Pancreas (tissue), 10 donors: ENCODE data around the gene PRR5L. TPM values are rescaled to one million over a fixed set of nuclear protein-coding genes. Genes with fewer than 3 reads are reported as not detected.

Source experiments
- ATAC-seq, 4 donors: fragments of 200-7000 bp; cut with Tn5 transposase; one replicate each; pipeline versions ENCODE4 v1.8.0 to v1.9.1; 2020; ENCODE audit warnings: mild to moderate bottlenecking in 4 of 4, moderate library complexity in 4 of 4
- DNase-seq, 6 donors: peaks; one replicate each; pipeline ENCODE4 v3.0.0-alpha.2; 2020
- FAIRE-seq: peaks from 2 replicates; lab custom pipeline; 2012; peaks lifted over from hg19 to GRCh38; lab: Jason Lieb, UNC
- H3K27ac ChIP-seq, 4 donors: fragments of 200-600 bp; sonication (generic); 1 replicate in 3 of 4; 2 replicates in 1 of 4; pipeline versions ENCODE4 v1.5.0 to v1.8.0; 2020
- H3K27me3 ChIP-seq, 4 donors: fragments of 200-600 bp; one replicate each; pipeline ENCODE4 v1.8.0; 2021
- H3K36me3 ChIP-seq, 3 donors: fragments of 200-600 bp; sonication (generic) in 1 of 3; one replicate each; pipeline versions ENCODE4 v1.5.0 to v1.8.0; 2020 to 2021
- H3K4me1 ChIP-seq, 3 donors: fragments of 200-600 bp; one replicate each; pipeline ENCODE4 v1.8.0; 2021
- H3K4me3 ChIP-seq, 4 donors: fragments of 200-600 bp; sonication (generic) in 2 of 4; one replicate each; pipeline versions ENCODE4 v1.5.0 to v1.8.0; 2020 to 2021
- H3K9me3 ChIP-seq, 4 donors: fragments of 200-600 bp; one replicate each; pipeline ENCODE4 v1.8.0; 2021
- CTCF ChIP-seq, 4 donors: fragments of 200-600 bp; sonication (generic) in 3 of 4; IDR thresholded peaks; one replicate each; pipeline versions ENCODE4 v1.5.0 to v1.8.0; 2021; ENCODE audit warnings: antibody characterized with exemption in 4 of 4
- WGBS, 2 donors: extraction: QIAGEN DNeasy Blood & Tissue Kit; methylation state at CpG; one replicate each; pipeline ENCODE4 v1.1.7; 2013; 5-methylcytosine and 5-hydroxymethylcytosine counted together
- intact Hi-C, 3 donors: fragments of 100-400 bp; cut with DNase I; formaldehyde crosslinking; loops; one replicate each; pipeline versions ENCODE4 v1.11.1 to v1.14.2; 2022
- polyA plus RNA-seq, 2 donors: library from polyadenylated mRNA; stranded (reverse); fragments of 200-250 nt; gene quantifications; one replicate each; pipeline ENCODE4 v1.2.3, GENCODE V29; 2013
- total RNA-seq, 6 donors: library from RNA; stranded (reverse); fragmentation: NEBNext Ultra II Directional in 4 of 6; extraction: Animal tissue kit (Norgen Biotek cat#: 25700) in 4 of 6; gene quantifications; one replicate each; pipeline versions ENCODE4 v1.2.1 to v1.2.4, GENCODE V29; 2021 to 2023
- donor health status: healthy with polysubstance abuse.
- donor health status: DM: no; HTN: no; CAD: no; lungs with moderate emphysema.
- donor health status: DM: no; HTN: no; CAD: no.
- donor health status: control.
- donor health status: control.
- donor health status: Bipolar disorder and iron deficiency.
- donor health status: DM: yes; HTN: yes; CAD: no.
- donor health status: DM: no; HTN: no; CAD: no.
- donor health status: DM: no; HTN: no; CAD: no.
- donor health status: DM: yes; HTN: yes; CAD: no.

Gene PRR5L
- total and polyA plus RNA-seq, 8 donors: 1.3 to 9.0 (median 2.2) TPM

GRCh38 chr11:36373016-36374010, 77.2 kb downstream of the PRR5L start:
- WGBS, 2 donors: 73 to 76% methylated on average over 6 of the region's 6 CpGs
- FAIRE-seq (no peak), ATAC-seq (peak; percentile 33 to 68 (median 50)), DNase-seq (no peak)
- Histone ChIP-seq H3K9me3 (no peaks in the 10 kb centered on the region), H3K4me3 (no peak overlapping the region), H3K4me1 (peaks cover 8 to 17% (median 15%) of the 10 kb centered on the region in 3 donors), H3K27me3 (peaks cover 0 to 2% (median 0%) of the 10 kb centered on the region in 4 donors), H3K36me3 (no peaks in the 10 kb centered on the region), H3K27ac (peak overlapping the region in 3 of 4 donors; percentile 16 to 60 (median 47))
- intact Hi-C loops: no loop called here
- no peak for TF ChIP-seq CTCF (IDR thresholded peaks at IDR 0.05)

- DNase-seq: no peak
- no peaks in the 10 kb centered on the region for H3K9me3 ChIP-seq
- intact Hi-C loops: no loop called here
- no peak for ATAC-seq
- peaks cover 0 to 5% (median 0%) of the 10 kb centered on the region in 4 donors for H3K27me3 ChIP-seq
- FAIRE-seq: no peak
- H3K4me1 ChIP-seq: peaks cover 8 to 20% (median 17%) of the 10 kb centered on the region in 3 donors
- WGBS, 2 donors: 78 to 81% methylated on average over 4 of the region's 4 CpGs
- H3K4me3 ChIP-seq: no peak overlapping the region
- no peaks in the 10 kb centered on the region for H3K36me3 ChIP-seq
- no peak for TF ChIP-seq CTCF (IDR thresholded peaks at IDR 0.05)
- H3K27ac ChIP-seq: no peak overlapping the region
These were observed 78.6 kb downstream of the PRR5L start for GRCh38 chr11:36374726-36375125.

GRCh38 chr11:36375353-36376008, 79.4 kb downstream of the PRR5L start:
- H3K27ac ChIP-seq: no peak overlapping the region
- H3K36me3 ChIP-seq: no peaks in the 10 kb centered on the region
- H3K4me1 ChIP-seq: peaks cover 8 to 20% (median 17%) of the 10 kb centered on the region in 3 donors
- FAIRE-seq (no peak), DNase-seq (no peak), ATAC-seq (no peak)
- H3K9me3 ChIP-seq: no peaks in the 10 kb centered on the region
- intact Hi-C loops: no loop called here
- WGBS, 2 donors: 71 to 79% methylated on average over 9 of the region's 9 CpGs
- peaks cover 0 to 5% (median 0%) of the 10 kb centered on the region in 4 donors for H3K27me3 ChIP-seq
- H3K4me3 ChIP-seq: no peak overlapping the region
- no peak for TF ChIP-seq CTCF (IDR thresholded peaks at IDR 0.05)

GRCh38 chr11:36376009-36376887, 80.2 kb downstream of the PRR5L start:
- peak in 3 of 6 donors; percentile 11 to 60 (median 32) for DNase-seq

More at GRCh38 chr11:36376009-36376887, 80.2 kb downstream of the PRR5L start:
- peaks cover 0 to 5% (median 0%) of the 10 kb centered on the region in 4 donors for H3K27me3 ChIP-seq
- H3K9me3 ChIP-seq: no peaks in the 10 kb centered on the region
- H3K4me3 ChIP-seq: peak overlapping the region; percentile 30 to 64 (median 50)
- peak overlapping the region in 1 of 4 donors; percentile 45 for H3K27ac ChIP-seq
- no peak for FAIRE-seq
- peaks cover 8 to 20% (median 17%) of the 10 kb centered on the region in 3 donors for H3K4me1 ChIP-seq
- WGBS, 2 donors: 3 to 4% methylated on average over 55 of the region's 55 CpGs
- H3K36me3 ChIP-seq: no peaks in the 10 kb centered on the region
- peak; percentile 23 to 46 (median 32) for ATAC-seq
- TF ChIP-seq CTCF (IDR thresholded peaks at IDR 0.05): no peak
- intact Hi-C loops: no loop called here
